C1 segment of cervical spinal cord (tissue), 14 donors: Measurements from ENCODE around the gene HIBADH.
"Not testable (repeated sequence)": the region's sequence is repeated elsewhere in the genome, so short reads cannot be mapped to it uniquely, and the experiment has no call there.

Source experiments
- DNase-seq, 14 donors: peaks; one replicate each; lab custom pipeline; 2025; lab: John Stamatoyannopoulos, UW

HIBADH gene

GRCh38 chr7:27678617-27679260, 16.1 kb upstream of the HIBADH start:
- no peak for DNase-seq

DNA sequence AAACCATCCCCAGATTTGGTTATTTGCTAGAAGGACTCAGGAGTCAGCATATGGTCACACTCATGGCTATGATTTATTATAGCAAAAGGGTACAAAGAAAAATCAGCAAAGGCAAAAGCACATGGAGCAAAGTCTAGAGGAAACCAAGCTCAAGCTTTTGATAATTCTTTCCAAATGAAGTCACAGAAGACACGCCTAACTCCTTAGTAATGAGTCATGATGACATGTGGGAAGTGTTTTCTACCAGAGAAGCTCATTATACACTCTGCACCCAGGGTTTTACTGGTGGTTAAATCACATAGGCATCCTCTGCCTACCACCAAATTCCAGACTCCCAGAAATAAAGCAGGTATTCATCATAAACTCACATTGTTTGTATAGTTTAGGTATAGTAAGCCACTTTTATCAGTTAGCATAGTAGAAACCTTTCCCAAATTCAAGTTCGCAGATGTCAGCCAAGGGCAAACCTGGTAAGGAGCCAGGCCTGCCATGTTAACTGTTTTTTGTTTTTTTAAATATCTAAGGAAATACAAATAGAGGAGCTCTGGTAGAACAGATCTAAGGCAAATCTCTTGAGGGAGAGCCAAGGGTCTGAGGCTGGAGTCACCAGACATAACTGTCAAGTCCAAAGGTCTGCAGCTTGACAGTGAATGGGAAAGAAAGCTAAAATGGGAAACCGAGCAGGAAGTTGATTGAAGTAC, 15.4 kb upstream of the HIBADH start:
- no peak for DNase-seq

DNA sequence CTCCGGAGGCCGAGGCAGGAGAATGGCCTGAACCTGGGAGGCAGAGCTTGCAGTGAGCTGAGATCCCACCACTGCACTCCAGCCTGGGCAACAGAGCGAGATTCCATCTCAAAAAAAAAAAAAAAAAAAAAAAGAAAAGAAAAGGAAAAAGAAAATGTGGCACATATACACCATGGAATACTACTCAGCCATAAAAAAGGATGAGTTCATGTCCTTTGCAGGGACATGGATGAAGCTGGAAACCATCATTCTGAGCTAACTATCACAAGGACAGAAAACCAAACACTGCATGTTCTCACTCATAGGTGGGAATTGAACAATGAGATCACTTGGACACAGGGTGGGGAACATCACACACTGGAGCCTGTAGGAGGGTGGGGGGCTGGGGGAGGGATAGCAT, 11.4 kb upstream of the HIBADH start:
- DNase-seq = not testable (repeated sequence)

DNA sequence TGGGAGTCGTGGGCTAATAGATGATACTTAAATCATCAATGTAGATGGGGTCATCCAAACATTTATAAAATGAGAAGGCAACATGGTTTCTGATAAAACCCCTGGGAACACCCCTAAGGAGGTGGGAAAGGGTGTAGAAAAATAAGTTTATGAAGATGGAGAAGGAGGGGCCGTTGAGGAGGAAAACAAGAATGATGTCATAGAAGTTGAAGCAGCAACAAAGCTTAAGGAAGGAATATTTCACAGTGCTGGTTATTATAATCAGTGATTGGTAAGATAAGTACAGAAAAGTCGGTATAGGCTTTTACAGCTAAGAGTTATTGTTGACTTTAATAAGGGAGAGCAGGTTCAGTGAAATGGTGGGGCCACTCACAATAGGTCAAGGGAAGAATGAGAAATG, 9.0 kb upstream of the HIBADH start:
- DNase-seq = no peak

DNA sequence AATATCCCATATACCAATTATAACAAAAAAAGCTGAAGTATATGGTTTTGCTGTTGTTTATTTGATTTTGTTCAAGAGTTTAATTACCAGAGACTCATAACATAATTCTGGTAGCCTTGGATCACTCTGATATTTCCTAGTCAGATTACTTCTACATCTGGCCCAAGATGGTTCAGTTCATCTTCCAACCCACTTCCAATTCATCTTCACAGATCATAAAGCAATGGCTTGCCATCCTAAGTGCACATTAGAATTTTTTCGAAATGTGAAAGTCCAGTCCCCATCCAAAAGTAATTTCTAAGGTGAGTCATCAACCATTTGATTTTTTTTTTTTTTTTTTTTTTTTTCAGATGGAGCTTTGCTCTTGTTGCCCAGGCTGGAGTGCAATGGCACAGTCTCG, 8.0 kb upstream of the HIBADH start:
- DNase-seq = no peak

GRCh38 chr7:27670177-27670576, 7.5 kb upstream of the HIBADH start:
- no peak for DNase-seq

DNA sequence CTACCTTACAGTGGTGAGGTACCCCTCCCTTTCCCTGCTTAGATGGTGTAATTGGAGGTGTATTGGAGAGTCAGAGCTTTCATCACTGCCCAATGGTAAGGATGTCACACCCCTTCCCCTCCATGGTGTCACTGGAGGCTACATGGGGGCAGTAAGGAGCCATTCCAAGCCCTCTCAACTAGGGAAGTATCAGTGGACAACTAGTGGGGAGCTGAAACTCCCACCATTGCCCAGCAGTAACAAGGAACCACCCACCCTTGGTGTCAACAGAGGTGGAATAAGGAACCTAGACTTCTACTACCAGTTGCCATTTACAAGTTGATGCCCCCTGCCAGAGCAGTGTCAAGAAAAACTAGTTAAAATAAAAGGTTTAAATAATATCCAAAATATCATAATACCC, 2.8 kb upstream of the HIBADH start:
- no peak for DNase-seq

DNA sequence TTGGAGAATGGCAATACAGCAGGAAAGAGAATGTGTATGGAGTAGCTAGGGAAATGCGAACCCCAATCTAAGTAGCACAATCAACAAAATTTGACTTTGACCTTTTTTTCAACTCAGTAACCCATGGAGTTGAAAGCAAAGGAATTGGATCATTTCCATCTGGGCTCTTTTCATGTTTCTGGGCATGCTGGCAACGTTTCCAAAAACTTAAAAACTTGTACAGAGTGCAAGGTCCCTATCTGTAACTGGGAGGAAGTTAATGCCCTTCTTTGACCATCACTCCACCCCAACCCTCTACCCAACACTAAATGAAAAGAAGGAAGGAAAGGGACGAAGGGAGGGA, 1.3 kb upstream of the HIBADH start:
- DNase-seq = no peak

DNA sequence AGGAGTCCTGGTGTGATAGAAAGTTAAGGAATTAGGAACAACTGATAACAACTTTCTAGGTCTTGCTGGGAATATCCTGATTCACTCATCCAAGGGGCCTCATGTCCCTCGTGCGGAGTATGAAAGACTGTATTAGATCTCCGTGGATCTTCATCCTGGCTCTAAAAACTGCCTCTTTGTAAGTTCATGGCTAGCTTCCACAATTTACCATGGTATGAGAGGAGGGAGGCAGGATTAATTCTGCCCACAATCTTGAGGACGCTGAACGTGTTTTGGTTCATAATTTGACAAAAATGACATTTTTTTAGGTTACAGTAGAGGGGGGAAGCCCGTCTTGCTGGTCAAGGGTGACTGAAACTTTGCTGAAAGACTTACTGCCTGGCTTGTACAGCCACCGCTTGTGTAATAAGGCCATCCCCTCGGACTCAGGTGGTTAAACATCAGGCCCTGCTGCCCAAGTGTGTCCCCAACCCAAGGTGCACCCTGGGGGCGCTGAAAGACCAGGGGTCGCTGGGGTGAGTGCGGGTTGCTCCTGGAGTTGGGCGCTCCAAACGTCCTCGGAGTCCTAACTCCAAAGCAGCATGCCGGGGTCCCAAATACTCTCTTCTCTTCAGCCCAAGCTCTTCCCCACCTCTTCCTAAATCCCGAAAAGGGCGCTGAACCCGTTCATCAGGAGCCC, 733 bp downstream of the HIBADH start:
- peak in 10 of 14 donors; percentile 8 to 73 (median 52) for DNase-seq

DNA sequence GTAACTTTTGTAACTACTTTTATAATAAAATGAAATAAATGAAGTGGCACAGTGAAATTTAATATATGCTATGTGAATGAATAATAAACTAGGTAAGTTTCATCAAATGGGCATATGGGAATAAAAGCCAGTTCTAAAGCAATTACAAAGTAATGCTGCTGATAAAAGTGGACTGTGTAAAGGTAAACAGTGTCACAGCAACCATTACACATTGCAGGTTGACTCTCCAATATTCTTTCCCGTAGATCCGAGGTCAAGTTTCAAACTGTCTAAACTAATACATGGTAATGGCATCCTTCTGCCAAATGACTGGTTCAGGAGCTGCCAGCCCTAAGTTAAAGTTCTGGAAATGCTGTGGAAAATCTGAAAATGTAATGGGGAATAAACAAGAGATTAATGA, 6.0 kb downstream of the HIBADH start:
- DNase-seq = no peak

DNA sequence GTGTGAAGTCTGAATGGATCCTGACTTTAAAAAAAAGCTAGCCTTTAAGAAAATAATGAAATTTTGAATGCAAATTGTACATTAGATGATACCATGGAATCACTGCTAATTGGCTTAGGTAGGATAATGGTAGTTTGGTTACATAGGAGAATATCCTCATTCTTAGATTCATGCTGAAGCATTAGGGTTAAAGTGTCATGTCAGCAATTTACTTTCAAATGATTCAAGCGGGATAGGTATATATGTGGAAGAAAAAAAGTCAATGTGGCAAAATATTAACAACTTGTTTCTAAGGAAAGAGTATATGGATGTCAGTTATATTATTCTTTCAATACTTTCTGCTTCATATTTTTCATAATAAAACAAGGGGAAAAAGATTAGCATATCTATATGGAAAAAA, 7.5 kb downstream of the HIBADH start:
- no peak for DNase-seq

DNA sequence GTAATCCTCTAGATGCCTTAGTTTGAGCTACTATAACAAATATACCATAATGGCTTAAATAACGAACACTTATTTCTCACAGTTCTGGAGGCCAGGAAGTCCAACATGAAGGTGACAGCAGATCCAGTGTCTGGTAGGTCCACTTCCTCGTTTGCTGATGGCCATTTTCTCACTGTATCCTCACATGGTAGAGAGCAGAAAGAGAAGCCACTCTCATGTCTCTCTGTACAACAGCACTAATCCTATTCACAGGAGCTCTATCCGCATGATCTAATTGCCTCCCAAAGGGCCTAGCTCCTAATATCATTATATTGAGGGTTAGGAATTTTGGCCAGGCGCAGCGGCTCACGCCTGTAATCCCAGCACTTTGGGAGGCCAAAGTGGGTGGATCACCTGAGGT, 10.2 kb downstream of the HIBADH start:
- DNase-seq = no peak

GRCh38 chr7:27651702-27652101, 11.0 kb downstream of the HIBADH start:
- no peak for DNase-seq

GRCh38 chr7:27650283-27650682, 12.4 kb downstream of the HIBADH start:
- DNase-seq = no peak

DNA sequence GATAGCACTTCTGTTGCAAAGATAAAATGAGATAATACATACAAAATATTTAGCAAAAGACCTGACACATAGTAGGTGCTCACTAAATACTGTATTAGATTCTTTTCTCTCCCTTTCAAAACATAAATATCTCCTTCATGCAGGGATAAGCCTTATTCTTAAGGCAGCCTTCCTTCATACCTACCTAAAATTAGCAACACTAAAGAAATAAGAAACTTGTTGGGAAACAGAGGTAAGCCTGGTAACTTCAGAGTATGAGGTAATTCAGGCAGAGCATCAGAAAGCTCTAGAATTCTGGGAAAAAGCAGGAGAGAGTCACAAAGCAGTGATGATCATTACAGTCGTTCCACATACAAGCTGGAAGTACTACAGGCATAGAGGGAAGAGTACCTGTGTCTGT, 15.2 kb downstream of the HIBADH start:
- no peak for DNase-seq

- no peak for DNase-seq
These were observed 15.6 kb downstream of the HIBADH start for GRCh38 chr7:27647046-27647445.

DNA sequence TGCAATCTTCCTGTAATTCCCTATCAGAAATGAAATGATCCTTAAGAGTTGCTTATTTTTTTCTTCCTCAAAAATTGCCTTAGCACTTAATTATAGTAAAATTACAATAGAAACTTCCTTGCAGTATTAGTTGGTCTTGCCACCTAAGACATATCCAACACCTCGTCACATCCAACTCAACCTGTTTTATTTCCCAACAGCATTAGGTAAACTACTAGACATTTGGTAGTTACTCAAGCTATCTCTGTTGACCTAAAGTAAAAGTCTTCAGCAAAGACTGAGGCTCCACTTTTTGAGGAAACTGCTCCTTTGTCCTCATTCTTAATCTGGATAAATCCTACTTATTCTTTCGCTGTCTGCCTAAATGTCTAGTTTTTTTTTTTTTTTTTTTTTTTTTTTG, 20.4 kb downstream of the HIBADH start:
- no peak for DNase-seq

DNA sequence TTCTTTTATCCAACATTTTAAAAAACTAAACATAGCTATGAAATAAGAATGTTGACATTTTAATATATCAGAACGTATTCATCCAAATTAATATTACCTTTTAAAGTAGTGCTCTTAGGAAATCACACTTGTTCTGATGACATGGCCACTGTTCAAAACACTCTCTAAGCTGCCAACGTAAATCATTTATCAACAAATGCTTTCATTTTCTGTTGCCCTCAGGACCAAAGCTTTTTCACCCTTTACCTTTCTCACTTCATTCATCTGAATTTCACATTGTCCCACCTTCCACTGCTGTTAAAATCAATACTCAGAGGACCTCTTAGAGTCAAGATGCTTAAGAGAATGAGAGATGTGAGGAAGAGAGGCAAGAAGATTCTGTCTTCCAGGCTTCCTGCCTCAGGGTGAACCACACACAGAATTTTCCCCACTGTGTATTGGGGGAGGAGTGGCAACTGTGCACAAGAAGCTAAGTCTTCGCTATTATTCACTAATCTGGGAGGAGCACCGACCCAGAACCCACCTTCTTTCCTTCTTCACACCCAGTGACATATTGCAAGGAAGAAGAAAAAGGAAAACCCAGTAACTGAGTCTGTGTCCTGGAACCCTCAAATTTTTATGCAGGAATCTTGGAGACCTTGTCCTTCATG, 21.0 kb downstream of the HIBADH start:
- DNase-seq = no peak

DNA sequence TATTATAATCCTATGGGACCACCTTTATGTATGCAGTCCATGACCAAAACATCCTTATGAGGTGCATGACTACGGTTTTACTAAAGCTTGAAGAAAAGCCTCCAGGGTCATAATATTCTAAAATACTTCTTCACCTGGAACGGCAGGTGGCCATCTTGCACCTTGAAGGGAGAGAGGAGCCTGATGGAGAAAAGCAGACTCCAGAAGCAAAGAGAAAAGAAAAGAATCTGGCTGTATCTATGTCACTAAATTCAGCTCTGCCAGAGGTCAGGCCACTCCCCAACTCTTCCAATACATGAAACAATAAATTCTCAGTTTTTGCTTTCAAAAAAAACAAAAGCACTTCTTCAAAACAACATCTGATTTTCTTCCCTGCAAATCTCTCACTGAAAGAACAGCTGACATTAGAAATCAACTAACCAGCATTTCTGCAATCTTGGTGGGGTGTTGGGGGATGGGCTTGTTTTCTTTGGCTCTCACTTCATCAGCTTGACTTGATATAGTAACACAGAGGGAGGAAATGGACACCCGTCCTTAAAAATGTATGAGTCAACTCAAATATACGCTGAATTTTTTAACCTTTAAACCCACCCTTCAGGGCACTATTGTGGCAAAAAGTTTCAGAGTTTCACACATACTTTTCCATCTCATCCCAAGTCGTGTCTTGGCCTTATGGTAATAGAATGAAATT, 21.7 kb downstream of the HIBADH start:
- no peak for DNase-seq

DNA sequence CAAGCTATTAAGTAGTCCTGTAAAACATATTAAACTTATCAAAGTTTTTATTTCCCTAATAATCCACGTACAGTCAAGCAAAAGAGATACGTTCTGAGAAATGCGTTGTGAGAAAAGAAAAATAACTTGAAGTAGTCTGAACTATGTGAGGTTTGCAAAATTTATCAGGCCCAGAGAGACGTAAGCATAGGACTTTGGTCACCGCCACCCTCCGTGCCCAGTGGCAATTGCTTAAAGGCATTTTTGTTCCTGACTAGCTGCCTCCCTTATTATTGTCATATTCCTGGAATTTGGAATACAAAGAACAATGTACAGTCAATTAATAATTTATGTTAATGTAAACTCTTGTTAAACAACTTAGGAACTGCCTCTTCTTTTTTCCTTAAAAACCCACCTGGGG, 22.8 kb downstream of the HIBADH start:
- DNase-seq = no peak

DNA sequence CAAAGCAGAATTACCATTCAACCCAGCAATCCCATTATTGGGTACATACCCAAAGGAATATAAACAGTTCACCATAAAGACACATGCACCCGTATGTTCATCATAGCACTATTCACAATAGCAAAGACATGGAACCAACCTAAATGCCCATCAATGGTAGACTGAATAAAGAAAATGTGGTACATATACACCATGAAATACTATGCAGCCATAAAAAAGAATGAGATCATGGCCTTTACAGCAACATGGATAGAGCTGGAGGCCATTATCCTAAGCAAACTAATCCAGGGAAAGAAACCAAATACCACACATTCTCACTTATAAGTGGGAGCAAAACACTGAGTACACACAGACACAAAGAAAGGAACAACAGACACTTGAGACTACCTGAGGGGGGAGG, 23.6 kb downstream of the HIBADH start:
- DNase-seq = not testable (repeated sequence)
